ENCODE results near the gene FLT1. TPM values are rescaled to one million over a fixed set of nuclear protein-coding genes. Genes with fewer than 3 reads are reported as not detected.

Gene FLT1
- total RNA-seq, 1 donor from 2014 or later = not detected

- DNase-seq (ENCODE audit: low read depth, low spot score) = no peak
- Mint-ChIP-seq H3K9me3 (no peaks in the 10 kb centered on the region), H3K27me3 (ENCODE audit: low read depth) (peaks cover 3% of the 10 kb centered on the region), H3K4me3 (no peak overlapping the region), H3K36me3 (ENCODE audit: low read depth) (no peaks in the 10 kb centered on the region), H3K4me1 (peaks cover 4% of the 10 kb centered on the region), H3K27ac (ENCODE audit: unreplicated experiment) (no peak overlapping the region)
- no peak for TF ChIP-seq CTCF (conservative IDR thresholded peaks at IDR 0.05)
Observed at GRCh38 chr13:28426381-28426780, 68.5 kb downstream of the FLT1 start.

GRCh38 chr13:28425793-28426192 is 69.1 kb downstream of the FLT1 start:
- DNase-seq (ENCODE audit: low read depth, low spot score) = no peak
- no peak for TF ChIP-seq CTCF (conservative IDR thresholded peaks at IDR 0.05)
- Mint-ChIP-seq H3K4me1 (peaks cover 4% of the 10 kb centered on the region), H3K4me3 (no peak overlapping the region), H3K36me3 (ENCODE audit: low read depth) (no peaks in the 10 kb centered on the region), H3K9me3 (no peaks in the 10 kb centered on the region), H3K27me3 (ENCODE audit: low read depth) (peaks cover 3% of the 10 kb centered on the region), H3K27ac (ENCODE audit: unreplicated experiment) (no peak overlapping the region)

GRCh38 chr13:28424541-28424940 is 70.4 kb downstream of the FLT1 start:
- no peak for TF ChIP-seq CTCF (conservative IDR thresholded peaks at IDR 0.05)
- no peaks in the 10 kb centered on the region for H3K36me3 Mint-ChIP-seq (ENCODE audit: low read depth)
- no peak overlapping the region for H3K27ac Mint-ChIP-seq (ENCODE audit: unreplicated experiment)
- no peaks in the 10 kb centered on the region for H3K27me3 Mint-ChIP-seq (ENCODE audit: low read depth)
- DNase-seq (ENCODE audit: low read depth, low spot score) = no peak
- H3K4me1 Mint-ChIP-seq = peaks cover under 1% of the 10 kb centered on the region
- H3K4me3 Mint-ChIP-seq = no peak overlapping the region
- H3K9me3 Mint-ChIP-seq = peaks cover 2% of the 10 kb centered on the region

- Mint-ChIP-seq H3K27ac (ENCODE audit: unreplicated experiment) (no peak overlapping the region), H3K36me3 (ENCODE audit: low read depth) (no peaks in the 10 kb centered on the region), H3K27me3 (ENCODE audit: low read depth) (no peaks in the 10 kb centered on the region), H3K9me3 (peaks cover 2% of the 10 kb centered on the region), H3K4me3 (no peak overlapping the region), H3K4me1 (no peaks in the 10 kb centered on the region)
- no peak for DNase-seq (ENCODE audit: low read depth, low spot score)
- no peak for TF ChIP-seq CTCF (conservative IDR thresholded peaks at IDR 0.05)
Observed at GRCh38 chr13:28423010-28423409, 71.9 kb downstream of the FLT1 start.

GRCh38 chr13:28421676-28422410 is 73.1 kb downstream of the FLT1 start:
- Mint-ChIP-seq H3K27me3 (ENCODE audit: low read depth) (no peaks in the 10 kb centered on the region), H3K36me3 (ENCODE audit: low read depth) (no peaks in the 10 kb centered on the region), H3K9me3 (peaks cover 2% of the 10 kb centered on the region), H3K4me3 (no peak overlapping the region), H3K4me1 (no peaks in the 10 kb centered on the region), H3K27ac (ENCODE audit: unreplicated experiment) (no peak overlapping the region)
- TF ChIP-seq CTCF (conservative IDR thresholded peaks at IDR 0.05) = no peak
- no peak for DNase-seq (ENCODE audit: low read depth, low spot score)

Measured in neural crest cell (in vitro differentiated cells).